Measurements from ENCODE around the gene SEC24A. TPM values are rescaled to one million over a fixed set of nuclear protein-coding genes. Genes with fewer than 3 reads are reported as not detected.
A peak's percentile ranks its signal among the peaks of the same experiment; 100 is the strongest.
"Not testable (repeated sequence)": the region's sequence is repeated elsewhere in the genome, so short reads cannot be mapped to it uniquely, and the experiment has no call there.

Gene SEC24A
- total RNA-seq, 2 experiments from 2014 or later = 30.8 to 31.4 TPM

GRCh38 chr5:134614450-134615085 is 34.0 kb upstream of the SEC24A start:
- CTCF ChIA-PET = interaction anchor here (1.9 kb wide), 1 partner anchor 27 kb away, joined by 9 read pairs; no protein-coding TSS in a partner anchor
- peaks cover 21% of the 10 kb centered on the region for H3K4me1 Mint-ChIP-seq (ENCODE audit: low read depth)
- intact Hi-C loops (cut with micrococcal nuclease) = loop anchor here (1.0 kb wide), 1 partner anchor 9 kb away; no protein-coding TSS in a partner anchor

GRCh38 chr5:134620634-134621033 is 28.0 kb upstream of the SEC24A start:
- ChIA-PET CTCF (interaction anchor here (0.6 to 1.0 kb wide), 2 partner anchors 12 to 33 kb away, joined by 4 to 5 read pairs; no protein-coding TSS in a partner anchor), POLR2A (no interaction called here)
- H3K36me3 Mint-ChIP-seq = peaks cover 25% of the 10 kb centered on the region
- no peaks in the 10 kb centered on the region for H3K27me3 Mint-ChIP-seq
- H3K9me3 Mint-ChIP-seq = no peaks in the 10 kb centered on the region
- peaks cover 15% of the 10 kb centered on the region for H3K4me1 Mint-ChIP-seq (ENCODE audit: low read depth)
- no peak overlapping the region for H3K27ac Mint-ChIP-seq
- intact Hi-C loops (cut with micrococcal nuclease) = no loop called here
- H3K4me3 Mint-ChIP-seq = no peak overlapping the region
- no peak for DNase-seq

More at GRCh38 chr5:134614450-134615085, 34.0 kb upstream of the SEC24A start:
- Mint-ChIP-seq H3K27ac (peak overlapping the region; percentile 33), H3K36me3 (peaks cover 35% of the 10 kb centered on the region), H3K9me3 (no peaks in the 10 kb centered on the region), H3K4me3 (no peak overlapping the region), H3K27me3 (no peaks in the 10 kb centered on the region)
- POLR2A ChIA-PET = interaction anchor here (1.1 kb wide), 2 partner anchors 12 kb away, joined by 4 to 5 read pairs; no protein-coding TSS in a partner anchor
- DNase-seq = no peak

GRCh38 chr5:134625559-134625958 is 23.0 kb upstream of the SEC24A start:
- H3K4me1 Mint-ChIP-seq (ENCODE audit: low read depth) = peaks cover 24% of the 10 kb centered on the region
- POLR2A ChIA-PET = interaction anchor here (1.0 kb wide), 1 partner anchor 11 kb away, joined by 4 read pairs; no protein-coding TSS in a partner anchor

GRCh38 chr5:134626369-134627014 is 22.1 kb upstream of the SEC24A start:
- CTCF ChIA-PET = interaction anchor here (0.6 to 1.0 kb wide), 3 partner anchors 39 to 481 kb away, joined by 3 to 5 read pairs (median 3); partner anchors contain the start of gene CAMLG
- no peak overlapping the region for H3K27ac Mint-ChIP-seq

More at GRCh38 chr5:134625559-134625958, 23.0 kb upstream of the SEC24A start:
- Mint-ChIP-seq H3K27ac (no peak overlapping the region), H3K36me3 (peaks cover 15% of the 10 kb centered on the region), H3K9me3 (no peaks in the 10 kb centered on the region), H3K27me3 (no peaks in the 10 kb centered on the region), H3K4me3 (no peak overlapping the region)
- intact Hi-C loops (cut with micrococcal nuclease) = no loop called here
- CTCF ChIA-PET = no interaction called here
- no peak for DNase-seq

GRCh38 chr5:134634227-134634626 is 14.4 kb upstream of the SEC24A start:
- Mint-ChIP-seq H3K4me3 (no peak overlapping the region), H3K27me3 (no peaks in the 10 kb centered on the region), H3K4me1 (ENCODE audit: low read depth) (peaks cover 18% of the 10 kb centered on the region), H3K36me3 (no peaks in the 10 kb centered on the region), H3K9me3 (no peaks in the 10 kb centered on the region), H3K27ac (no peak overlapping the region)
- intact Hi-C loops (cut with micrococcal nuclease) = no loop called here
- ChIA-PET CTCF (interaction anchor here (1.1 to 3.0 kb wide), 4 partner anchors 14 to 104 kb away, joined by 5 to 13 read pairs (median 7); partner anchors contain the start of genes CAMLG and SEC24A), POLR2A (interaction anchor here (1.0 to 2.0 kb wide), 4 partner anchors 14 to 29 kb away, joined by 3 to 10 read pairs (median 6); partner anchors contain the start of gene SEC24A)
- no peak for DNase-seq

More at GRCh38 chr5:134626369-134627014, 22.1 kb upstream of the SEC24A start:
- DNase-seq = no peak
- intact Hi-C loops (cut with micrococcal nuclease) = no loop called here
- Mint-ChIP-seq H3K4me3 (no peak overlapping the region), H3K27me3 (no peaks in the 10 kb centered on the region), H3K36me3 (peaks cover 10% of the 10 kb centered on the region), H3K4me1 (ENCODE audit: low read depth) (peaks cover 31% of the 10 kb centered on the region), H3K9me3 (no peaks in the 10 kb centered on the region)
- POLR2A ChIA-PET = interaction anchor here (0.7 to 1.0 kb wide), 2 partner anchors 12 to 28 kb away, joined by 4 to 5 read pairs; no protein-coding TSS in a partner anchor

- peak overlapping the region; percentile 89 for H3K27ac Mint-ChIP-seq
- H3K4me3 Mint-ChIP-seq = peak overlapping the region; percentile 27
- H3K4me1 Mint-ChIP-seq (ENCODE audit: low read depth) = peaks cover 18% of the 10 kb centered on the region
- H3K36me3 Mint-ChIP-seq; H3K27me3 Mint-ChIP-seq; intact Hi-C loops (cut with micrococcal nuclease); H3K9me3 Mint-ChIP-seq: not testable (repeated sequence)
- ChIA-PET POLR2A (interaction anchor here (0.7 to 2.0 kb wide), 7 partner anchors 11 to 267 kb away, joined by 3 to 10 read pairs (median 4); partner anchors contain the start of gene SEC24A), CTCF (interaction anchor here (1.1 to 3.0 kb wide), 4 partner anchors 13 to 103 kb away, joined by 5 to 13 read pairs (median 7); partner anchors contain the start of genes CAMLG and SEC24A)
- peak; percentile 49 for DNase-seq
Observed at GRCh38 chr5:134635366-134635765, 13.2 kb upstream of the SEC24A start.

- Mint-ChIP-seq H3K27ac (no peak overlapping the region), H3K9me3 (no peaks in the 10 kb centered on the region), H3K36me3 (no peaks in the 10 kb centered on the region), H3K27me3 (no peaks in the 10 kb centered on the region), H3K4me3 (no peak overlapping the region), H3K4me1 (ENCODE audit: low read depth) (peaks cover 8% of the 10 kb centered on the region)
- ChIA-PET CTCF (interaction anchor here (0.7 kb wide), 2 partner anchors 50 to 171 kb away, joined by 3 read pairs; no protein-coding TSS in a partner anchor), POLR2A (interaction anchor here (1.2 kb wide), 1 partner anchor 11 kb away, joined by 3 read pairs; no protein-coding TSS in a partner anchor)
- no peak for DNase-seq
- intact Hi-C loops (cut with micrococcal nuclease) = no loop called here
Observed at GRCh38 chr5:134637116-134637721, 11.4 kb upstream of the SEC24A start.

GRCh38 chr5:134638760-134639201 is 9.8 kb upstream of the SEC24A start:
- H3K4me3 Mint-ChIP-seq = no peak overlapping the region
- POLR2A ChIA-PET = no interaction called here
- intact Hi-C loops (cut with micrococcal nuclease) = no loop called here
- CTCF ChIA-PET = no interaction called here
- no peaks in the 10 kb centered on the region for H3K27me3 Mint-ChIP-seq
- H3K9me3 Mint-ChIP-seq = no peaks in the 10 kb centered on the region
- no peak overlapping the region for H3K27ac Mint-ChIP-seq
- H3K36me3 Mint-ChIP-seq = no peaks in the 10 kb centered on the region
- H3K4me1 Mint-ChIP-seq (ENCODE audit: low read depth) = peaks cover 13% of the 10 kb centered on the region
- DNase-seq = no peak

GRCh38 chr5:134642931-134643530 is 5.6 kb upstream of the SEC24A start:
- no peak for DNase-seq
- no peak overlapping the region for H3K4me3 Mint-ChIP-seq
- POLR2A ChIA-PET = interaction anchor here (0.7 to 1.1 kb wide), 3 partner anchors 10 to 72 kb away, joined by 3 to 4 read pairs (median 3); partner anchors contain the start of gene SAR1B
- H3K27me3 Mint-ChIP-seq = no peaks in the 10 kb centered on the region
- intact Hi-C loops (cut with micrococcal nuclease) = no loop called here
- no peaks in the 10 kb centered on the region for H3K36me3 Mint-ChIP-seq
- peak overlapping the region; percentile 2 for H3K27ac Mint-ChIP-seq
- CTCF ChIA-PET = interaction anchor here (1.3 kb wide), 1 partner anchor 41 kb away, joined by 4 read pairs; no protein-coding TSS in a partner anchor
- H3K9me3 Mint-ChIP-seq = no peaks in the 10 kb centered on the region
- H3K4me1 Mint-ChIP-seq (ENCODE audit: low read depth) = peaks cover 12% of the 10 kb centered on the region

- H3K36me3 Mint-ChIP-seq = peaks cover 13% of the 10 kb centered on the region
- DNase-seq = peak; percentile 62
- no peaks in the 10 kb centered on the region for H3K9me3 Mint-ChIP-seq
- peaks cover 23% of the 10 kb centered on the region for H3K4me1 Mint-ChIP-seq (ENCODE audit: low read depth)
- H3K27ac Mint-ChIP-seq = peak overlapping the region; percentile 99
- peak overlapping the region; percentile 81 for H3K4me3 Mint-ChIP-seq
- POLR2A ChIA-PET = interaction anchor here (0.7 to 1.7 kb wide), 12 partner anchors 10 to 426 kb away, joined by 3 to 14 read pairs (median 4); partner anchors contain the start of genes CAMLG, PCBD2 and SAR1B
- CTCF ChIA-PET = interaction anchor here (1.4 to 2.6 kb wide), 2 partner anchors 13 to 61 kb away, joined by 3 to 9 read pairs; no protein-coding TSS in a partner anchor
- intact Hi-C loops (cut with micrococcal nuclease) = loop anchor here (1.0 to 2.0 kb wide), 10 partner anchors 16 to 643 kb away; partner anchors contain the start of genes CAMLG, JADE2, PCBD2 and PPP2CA
- no peaks in the 10 kb centered on the region for H3K27me3 Mint-ChIP-seq
Observed at GRCh38 chr5:134647750-134648424, 698 bp upstream of the SEC24A start.

Data from activated CD4-positive, alpha-beta memory T cell treated with anti-CD3 and anti-CD28 coated beads for 36 hours (primary cell).